ENCODE results near the gene APAF1. TPM values are rescaled to one million over a fixed set of nuclear protein-coding genes. Genes with fewer than 3 reads are reported as not detected.

The APAF1 gene
- polyA plus RNA-seq, 3 donors = 29.5 to 36.7 (median 30.0) TPM

- no peaks in the 10 kb centered on the region for H3K36me3 Mint-ChIP-seq
- H3K9me3 ChIP-seq (replicated peaks in 1 of 2; ENCODE audit: control insufficient read depth in 1 of 2, insufficient read depth in 1 of 2, low read length in 2 of 2) = no peaks in the 10 kb centered on the region
- H3K27me3 ChIP-seq (ENCODE audit: control insufficient read depth in 2 of 2, insufficient read depth in 2 of 2, low read length in 2 of 2) = peaks cover 0 to 3% of the 10 kb centered on the region in 2 donors
- H3K27ac ChIP-seq (ENCODE audit: low read depth in 1 of 2, low read length in 2 of 2) = no peak overlapping the region
- no peaks in the 10 kb centered on the region for H3K4me1 Mint-ChIP-seq
- TF ChIP-seq CTCF (IDR thresholded peaks at IDR 0.05) = no peak
- WGBS (ENCODE audit: insufficient coverage) = 83% methylated on average over 1 of the region's 4 CpGs
- H3K27ac Mint-ChIP-seq = no peak overlapping the region
- intact Hi-C loops (cut with micrococcal nuclease) = no loop called here
- H3K9me3 Mint-ChIP-seq = peaks cover 0 to 5% (median 0%) of the 10 kb centered on the region in 7 donors
- no peak overlapping the region for H3K4me3 Mint-ChIP-seq
- no peak overlapping the region for H3K4me2 ChIP-seq (replicated peaks; ENCODE audit: extremely low read depth, low read length, poor library complexity, severe bottlenecking)
- H3K4me1 ChIP-seq (ENCODE audit: control insufficient read depth in 1 of 2, insufficient read depth in 2 of 2, low read length in 2 of 2) = no peaks in the 10 kb centered on the region
- H4K20me1 ChIP-seq (ENCODE audit: insufficient read depth, low read length) = no peaks in the 10 kb centered on the region
- peaks cover 8 to 15% (median 8%) of the 10 kb centered on the region in 3 donors for H3K27me3 Mint-ChIP-seq (ENCODE audit: low read depth in 3 of 3)
- no peaks in the 10 kb centered on the region for H3K79me2 ChIP-seq (ENCODE audit: insufficient read depth, low read length)
- H2AFZ ChIP-seq (ENCODE audit: insufficient read depth, low read depth, low read length, poor library complexity, severe bottlenecking) = no peak overlapping the region
- no peak for DNase-seq
- H3K4me3 ChIP-seq (replicated peaks in 1 of 3; ENCODE audit: low read depth in 2 of 3, low read length in 3 of 3) = no peak overlapping the region
- no peak overlapping the region for H3K9ac ChIP-seq (ENCODE audit: insufficient read depth, low read length, poor library complexity, severe bottlenecking)
- H3K36me3 ChIP-seq (replicated peaks in 1 of 2; ENCODE audit: control insufficient read depth in 1 of 2, insufficient read depth in 2 of 2, low read length in 2 of 2) = no peaks in the 10 kb centered on the region
Observed at GRCh38 chr12:98780261-98780660, 135.2 kb downstream of the APAF1 start.

GRCh38 chr12:98783420-98783819, 138.3 kb downstream of the APAF1 start:
- Histone ChIP-seq H3K79me2 (ENCODE audit: insufficient read depth, low read length) (no peaks in the 10 kb centered on the region), H4K20me1 (ENCODE audit: insufficient read depth, low read length) (no peaks in the 10 kb centered on the region), H3K27ac (ENCODE audit: low read depth in 1 of 2, low read length in 2 of 2) (no peak overlapping the region), H3K4me3 (replicated peaks in 1 of 3; ENCODE audit: low read depth in 2 of 3, low read length in 3 of 3) (no peak overlapping the region), H3K36me3 (replicated peaks in 1 of 2; ENCODE audit: control insufficient read depth in 1 of 2, insufficient read depth in 2 of 2, low read length in 2 of 2) (no peaks in the 10 kb centered on the region), H3K4me2 (replicated peaks; ENCODE audit: extremely low read depth, low read length, poor library complexity, severe bottlenecking) (no peak overlapping the region), H3K4me1 (ENCODE audit: control insufficient read depth in 1 of 2, insufficient read depth in 2 of 2, low read length in 2 of 2) (no peaks in the 10 kb centered on the region), H3K9me3 (replicated peaks in 1 of 2; ENCODE audit: control insufficient read depth in 1 of 2, insufficient read depth in 1 of 2, low read length in 2 of 2) (no peaks in the 10 kb centered on the region), H2AFZ (ENCODE audit: insufficient read depth, low read depth, low read length, poor library complexity, severe bottlenecking) (no peak overlapping the region), H3K9ac (ENCODE audit: insufficient read depth, low read length, poor library complexity, severe bottlenecking) (no peak overlapping the region), H3K27me3 (ENCODE audit: control insufficient read depth in 2 of 2, insufficient read depth in 2 of 2, low read length in 2 of 2) (peaks cover 0 to 3% of the 10 kb centered on the region in 2 donors)
- 92% methylated on average over 2 of the region's 2 CpGs for WGBS (ENCODE audit: insufficient coverage)
- intact Hi-C loops (cut with micrococcal nuclease) = no loop called here
- DNase-seq = no peak
- Mint-ChIP-seq H3K36me3 (no peaks in the 10 kb centered on the region), H3K4me1 (no peaks in the 10 kb centered on the region), H3K27ac (no peak overlapping the region), H3K4me3 (no peak overlapping the region), H3K27me3 (ENCODE audit: low read depth in 3 of 3) (peaks cover 6 to 16% (median 8%) of the 10 kb centered on the region in 3 donors), H3K9me3 (peaks cover 0 to 5% (median 0%) of the 10 kb centered on the region in 7 donors)
- no peak for TF ChIP-seq CTCF (IDR thresholded peaks at IDR 0.05)

Small RNA genes lying within 50 kb of the gene (small RNA-seq; reads per million reads assigned to genes)
- gene SNORA53 (ENCODE audit: insufficient read length, low read depth) = 344 reads per million, percentile 98 among the genes with 10 or more reads in this experiment

Other genes with a start within 250 kb of the APAF1 start
- 10 to 100 TPM; 35.7 to 67.3 (median 52.1) TPM for gene TMPO, start 129.7 kb upstream of the APAF1 start, polyA plus RNA-seq
- 100 to 1,000 TPM; 325 to 453 (median 342) TPM for gene SLC25A3, start 51.6 kb upstream of the APAF1 start, polyA plus RNA-seq
- gene IKBIP, start 502 bp upstream of the APAF1 start, polyA plus RNA-seq = 10 to 100 TPM in 2 of 3 donors, 1 to 10 TPM in 1; 4.6 to 22.1 (median 18.4) TPM